Neuron (in vitro differentiated cells): ENCODE results near the gene PIEZO2.

ENCODE experiments used
- H2AFZ ChIP-seq: one replicate; pipeline ENCODE4 v1.6.1; 2013; ENCODE audit warnings: low read depth, mild to moderate bottlenecking, inconsistent platforms, low read length, moderate library complexity
- H3K27me3 ChIP-seq: one replicate; pipeline ENCODE4 v1.6.1; 2013; ENCODE audit warnings: low read length; ENCODE audit not compliant: insufficient read depth
- H3K36me3 ChIP-seq: one replicate; pipeline ENCODE4 v1.6.1; 2013; ENCODE audit warnings: low read length; ENCODE audit not compliant: insufficient read depth
- H3K4me1 ChIP-seq: one replicate; pipeline ENCODE4 v1.6.1; 2013; ENCODE audit warnings: low read length; ENCODE audit not compliant: insufficient read depth
- H3K4me3 ChIP-seq: 2 replicates; pipeline ENCODE4 v1.5.1; 2013; ENCODE audit warnings: mild to moderate bottlenecking, low read length, moderate library complexity
- H3K9me3 ChIP-seq: one replicate; pipeline ENCODE4 v1.6.1; 2013; ENCODE audit warnings: low read length

PIEZO2 gene

DNA sequence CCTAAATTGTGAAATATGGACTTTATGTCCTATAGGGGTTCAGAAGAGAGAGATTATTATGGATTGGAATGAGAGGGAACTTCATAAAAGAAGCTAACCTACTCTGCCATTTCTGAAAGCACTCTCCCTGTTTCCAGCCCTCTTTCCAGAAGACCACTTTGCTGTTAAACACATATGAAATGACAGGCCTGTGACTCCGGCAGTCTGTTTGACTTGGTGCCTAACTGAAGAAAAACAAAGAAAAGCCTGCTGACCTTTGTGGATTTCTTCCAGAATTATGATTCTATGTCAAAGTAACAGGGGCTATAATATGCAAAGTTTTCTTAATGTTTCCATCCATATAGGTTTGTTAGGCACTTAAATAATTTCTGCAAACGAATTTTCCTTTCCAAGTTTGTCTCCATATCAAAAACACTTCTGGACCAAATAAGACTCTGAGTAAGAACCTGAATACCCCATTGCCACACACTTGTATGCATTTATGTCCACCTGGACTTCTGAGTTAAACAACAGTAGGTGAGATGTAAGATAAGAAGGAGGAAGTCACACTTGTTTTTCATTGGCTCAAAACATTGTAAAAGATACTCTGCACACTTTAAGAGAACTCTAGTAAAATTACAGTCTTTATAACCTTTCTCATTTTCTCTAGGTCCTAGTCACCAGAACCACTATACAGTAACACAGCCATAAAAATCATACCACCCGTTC, 111.7 kb downstream of the PIEZO2 start:
- Histone ChIP-seq H3K9me3 (no peaks in the 10 kb centered on the region), H3K36me3 (no peaks in the 10 kb centered on the region), H3K4me1 (peaks cover 2% of the 10 kb centered on the region), H2AFZ (no peak overlapping the region), H3K4me3 (no peak overlapping the region), H3K27me3 (no peaks in the 10 kb centered on the region)

DNA sequence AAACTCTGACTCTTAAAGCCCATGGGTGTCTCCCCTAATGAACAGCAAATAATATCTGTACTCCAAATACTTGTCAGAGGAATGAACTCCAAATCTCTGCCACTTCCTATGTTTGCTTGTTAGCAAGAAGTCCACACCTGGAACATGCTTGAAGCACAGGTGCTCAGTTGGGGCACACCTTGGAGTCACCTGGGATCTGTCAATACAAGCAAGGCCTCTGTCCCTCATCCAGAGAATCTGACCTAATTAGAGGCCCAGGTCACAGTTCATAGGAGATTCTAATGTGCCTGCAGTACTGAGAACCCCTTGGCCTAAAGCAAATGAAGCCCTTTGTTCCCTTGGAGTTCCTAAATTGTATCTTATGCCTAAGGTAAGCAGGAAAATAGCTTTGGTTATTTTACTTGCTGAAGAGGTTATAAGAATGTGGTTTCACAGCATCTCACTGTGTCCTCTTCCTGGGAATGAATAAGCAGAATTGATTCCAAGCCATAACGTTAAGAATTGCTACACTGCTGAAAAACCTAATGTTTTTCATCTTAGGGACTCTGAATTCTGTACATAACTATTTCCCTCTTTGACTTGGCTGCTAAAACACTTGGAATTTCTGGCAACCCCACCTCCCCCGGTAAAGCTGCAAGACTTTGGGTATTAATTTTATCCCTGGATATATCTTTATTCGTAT, 113.4 kb downstream of the PIEZO2 start:
- H3K9me3 ChIP-seq, result no peaks in the 10 kb centered on the region
- no peak overlapping the region for H2AFZ ChIP-seq
- H3K4me1 ChIP-seq, result no peaks in the 10 kb centered on the region
- no peaks in the 10 kb centered on the region for H3K27me3 ChIP-seq
- H3K4me3 ChIP-seq, result no peak overlapping the region
- no peaks in the 10 kb centered on the region for H3K36me3 ChIP-seq

DNA sequence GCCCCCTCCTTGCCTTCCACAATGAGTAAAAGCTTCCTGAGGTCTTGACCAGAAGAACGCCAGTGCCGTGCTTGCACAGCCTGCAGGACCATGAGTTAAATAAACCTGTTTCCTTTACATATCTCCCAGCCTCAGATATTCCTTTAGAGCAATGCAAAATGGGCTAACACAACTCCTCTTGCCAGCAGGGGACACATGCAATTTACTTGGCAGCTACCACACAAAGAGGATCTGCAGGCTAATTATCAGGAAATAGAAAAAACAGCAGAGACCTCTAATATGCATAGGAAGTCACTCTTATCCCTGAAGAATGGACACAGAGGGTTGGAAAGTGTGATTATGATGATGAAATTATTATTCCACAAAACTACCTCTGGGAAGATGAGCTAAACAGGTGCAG, 114.0 kb downstream of the PIEZO2 start:
- H3K36me3 ChIP-seq, result no peaks in the 10 kb centered on the region
- no peaks in the 10 kb centered on the region for H3K9me3 ChIP-seq
- no peaks in the 10 kb centered on the region for H3K27me3 ChIP-seq
- H3K4me3 ChIP-seq, result no peak overlapping the region
- H3K4me1 ChIP-seq, result no peaks in the 10 kb centered on the region
- H2AFZ ChIP-seq, result no peak overlapping the region

DNA sequence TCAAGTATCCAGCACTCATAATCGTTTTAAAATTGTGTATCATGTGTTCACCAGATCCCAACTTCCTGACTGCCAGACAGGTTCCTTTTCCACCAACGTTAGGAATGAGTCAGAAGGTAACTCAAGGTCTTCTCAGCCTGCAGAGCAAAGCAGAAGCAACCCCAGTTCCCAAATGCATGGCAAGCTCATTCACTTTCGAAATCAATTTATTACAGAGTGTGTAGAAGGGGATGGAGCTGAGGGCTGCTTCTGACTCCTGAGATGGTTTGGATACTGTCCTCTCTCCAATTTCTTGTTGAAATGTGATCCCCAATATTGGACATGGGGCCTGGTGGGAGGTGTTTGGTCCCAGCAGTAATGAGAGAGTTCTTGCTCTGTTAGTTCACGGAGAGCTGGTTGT, 114.5 kb downstream of the PIEZO2 start:
- no peaks in the 10 kb centered on the region for H3K27me3 ChIP-seq
- H3K9me3 ChIP-seq, result no peaks in the 10 kb centered on the region
- no peaks in the 10 kb centered on the region for H3K36me3 ChIP-seq
- no peak overlapping the region for H3K4me3 ChIP-seq
- no peak overlapping the region for H2AFZ ChIP-seq
- no peaks in the 10 kb centered on the region for H3K4me1 ChIP-seq

DNA sequence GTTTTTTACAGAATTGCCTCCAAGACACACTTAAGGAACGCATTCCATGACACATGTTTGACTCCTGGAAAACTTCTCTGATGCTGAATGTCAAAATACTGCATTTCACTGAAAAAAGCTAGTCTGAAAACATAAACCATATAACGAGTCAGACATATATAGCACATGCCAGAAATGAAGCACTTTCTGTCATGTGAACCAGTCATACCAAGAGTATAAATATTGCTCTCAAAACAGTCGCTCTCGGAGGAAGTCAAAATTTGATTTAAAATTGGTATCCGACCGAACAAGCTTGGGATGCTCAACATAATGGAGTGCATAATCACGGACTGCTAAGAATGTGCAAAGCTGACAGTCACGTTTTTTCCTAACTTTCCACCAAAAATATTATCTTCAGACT, 115.9 kb downstream of the PIEZO2 start:
- no peaks in the 10 kb centered on the region for H3K27me3 ChIP-seq
- peaks cover 2% of the 10 kb centered on the region for H3K9me3 ChIP-seq

DNA sequence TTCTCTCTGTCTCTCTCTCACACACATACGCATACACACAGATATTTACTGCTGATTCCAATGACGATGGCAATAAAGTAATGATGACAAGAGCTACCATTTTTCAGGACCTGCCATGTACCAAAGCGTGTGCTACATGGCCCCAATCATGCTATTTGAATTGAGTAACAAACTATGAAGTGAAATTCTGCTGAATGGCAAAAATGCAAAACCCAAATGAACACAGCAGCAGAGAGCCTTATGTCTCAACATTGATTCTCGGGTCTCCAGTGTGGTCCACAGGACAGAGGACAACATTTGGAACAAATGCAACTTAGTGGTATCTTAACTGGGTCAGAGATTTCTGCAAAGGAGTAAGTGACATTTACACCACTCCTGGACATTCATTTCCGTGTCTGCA, 117.4 kb downstream of the PIEZO2 start:
- H3K36me3 ChIP-seq, result no peaks in the 10 kb centered on the region
- no peaks in the 10 kb centered on the region for H3K4me1 ChIP-seq
- H3K9me3 ChIP-seq, result peaks cover 2% of the 10 kb centered on the region
- H3K27me3 ChIP-seq, result no peaks in the 10 kb centered on the region
- no peak overlapping the region for H3K4me3 ChIP-seq
- H2AFZ ChIP-seq, result no peak overlapping the region

More for the DNA sequence above, 115.9 kb downstream of the PIEZO2 start:
- no peak overlapping the region for H2AFZ ChIP-seq
- H3K4me3 ChIP-seq, result no peak overlapping the region
- H3K4me1 ChIP-seq, result no peaks in the 10 kb centered on the region
- H3K36me3 ChIP-seq, result no peaks in the 10 kb centered on the region

DNA sequence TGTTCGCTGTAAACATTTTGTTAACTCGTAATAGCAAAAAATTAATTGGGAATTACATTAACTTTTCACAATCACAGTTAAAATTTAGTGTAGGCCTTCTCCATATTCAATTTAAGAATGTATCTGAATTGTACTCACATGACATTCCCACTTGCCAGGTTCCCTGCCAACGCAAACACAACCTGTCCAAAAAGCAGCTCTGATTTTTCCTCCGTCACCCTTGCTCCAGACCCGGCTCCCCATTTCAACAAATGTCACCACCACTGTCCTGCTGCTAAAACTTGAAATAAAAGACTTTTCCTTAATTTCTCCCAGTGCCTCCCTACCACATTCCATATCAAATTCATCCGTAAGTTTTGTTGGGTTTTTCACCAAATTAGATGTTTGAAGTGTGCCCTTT, 120.3 kb downstream of the PIEZO2 start:
- Histone ChIP-seq H3K4me3 (no peak overlapping the region), H3K4me1 (no peaks in the 10 kb centered on the region), H3K27me3 (no peaks in the 10 kb centered on the region), H3K36me3 (no peaks in the 10 kb centered on the region), H3K9me3 (peaks cover 2% of the 10 kb centered on the region), H2AFZ (no peak overlapping the region)

DNA sequence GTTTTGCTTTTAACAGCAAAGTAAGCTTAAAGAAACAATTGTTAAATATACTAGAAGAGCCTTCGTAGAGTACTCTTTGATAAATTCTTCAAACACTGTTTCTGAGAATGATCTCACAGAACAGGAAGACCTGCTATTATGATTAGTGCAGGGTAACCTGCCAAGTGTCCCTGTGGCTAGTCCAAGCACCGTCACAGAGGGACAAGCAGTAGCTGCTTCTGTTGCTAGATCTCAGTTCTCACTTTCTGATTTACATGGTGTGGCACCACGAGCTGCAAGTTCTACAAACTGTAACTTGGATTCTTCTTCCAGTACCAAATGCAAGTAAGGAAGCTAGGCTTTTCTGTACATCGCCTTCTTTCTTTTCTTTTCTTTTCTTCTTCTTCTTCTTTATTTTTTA, 121.5 kb downstream of the PIEZO2 start:
- Histone ChIP-seq H3K4me1 (no peaks in the 10 kb centered on the region), H2AFZ (no peak overlapping the region), H3K4me3 (no peak overlapping the region), H3K36me3 (no peaks in the 10 kb centered on the region), H3K27me3 (no peaks in the 10 kb centered on the region), H3K9me3 (peaks cover 2% of the 10 kb centered on the region)

DNA sequence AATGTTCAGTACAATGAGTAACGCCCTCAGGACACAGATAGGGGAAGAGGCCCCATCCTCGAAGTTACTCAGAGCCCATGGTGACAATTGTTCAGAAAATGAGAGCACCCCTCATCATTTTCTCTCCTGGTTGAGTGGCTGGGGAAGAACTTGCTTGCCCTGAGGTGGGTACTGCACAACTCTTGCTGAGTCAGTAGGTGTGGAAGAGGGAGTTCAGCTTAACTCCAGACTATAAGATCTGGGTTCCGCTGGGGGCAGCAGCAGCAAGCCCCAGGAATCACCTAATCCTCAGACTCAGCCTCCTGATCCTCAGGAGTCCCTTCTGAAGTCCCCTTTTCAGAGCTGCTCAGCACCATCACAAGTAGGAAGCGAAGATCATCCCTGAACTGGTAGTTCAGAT, 123.7 kb downstream of the PIEZO2 start:
- H3K9me3 ChIP-seq, result peaks cover 2% of the 10 kb centered on the region
- no peaks in the 10 kb centered on the region for H3K27me3 ChIP-seq
- H3K4me1 ChIP-seq, result no peaks in the 10 kb centered on the region
- H3K36me3 ChIP-seq, result no peaks in the 10 kb centered on the region
- no peak overlapping the region for H2AFZ ChIP-seq
- no peak overlapping the region for H3K4me3 ChIP-seq

DNA sequence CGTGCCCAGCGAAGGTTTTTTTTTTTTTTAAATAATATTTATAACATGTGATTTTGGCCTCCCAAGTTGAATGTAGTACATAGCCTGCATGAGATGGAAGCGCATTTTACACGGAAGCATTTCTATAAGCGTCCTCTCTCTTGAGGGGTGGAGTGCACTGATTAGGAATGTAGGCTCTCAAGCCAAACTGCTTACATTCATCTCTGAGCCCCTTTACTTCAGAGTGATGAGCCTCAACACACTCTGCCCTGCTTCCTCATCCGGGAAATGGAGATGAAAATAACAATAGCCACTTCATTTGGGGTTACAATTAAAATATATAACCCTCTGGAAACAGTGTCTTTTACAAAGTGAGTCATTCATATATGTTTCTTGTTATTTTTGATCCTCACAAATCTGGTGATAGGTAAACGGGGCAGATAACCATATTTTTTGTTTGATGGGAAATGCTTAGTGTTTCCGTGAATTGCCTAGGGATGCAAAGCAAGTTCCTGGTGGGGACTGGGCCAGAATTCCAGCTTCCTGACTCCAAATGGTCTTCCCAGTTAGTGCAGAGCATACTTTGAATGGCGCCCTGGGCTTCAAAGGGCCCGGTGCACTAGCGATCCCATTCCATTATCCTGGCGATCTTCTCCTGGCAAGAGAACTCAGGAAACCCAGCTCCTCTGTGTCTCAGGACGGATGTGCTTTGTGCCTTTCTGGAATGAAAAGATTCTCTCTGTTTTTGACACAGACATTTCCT, 124.3 kb downstream of the PIEZO2 start:
- Histone ChIP-seq H3K27me3 (no peaks in the 10 kb centered on the region), H3K4me3 (no peak overlapping the region), H3K4me1 (no peaks in the 10 kb centered on the region), H3K36me3 (no peaks in the 10 kb centered on the region), H3K9me3 (peaks cover 2% of the 10 kb centered on the region), H2AFZ (no peak overlapping the region)

DNA sequence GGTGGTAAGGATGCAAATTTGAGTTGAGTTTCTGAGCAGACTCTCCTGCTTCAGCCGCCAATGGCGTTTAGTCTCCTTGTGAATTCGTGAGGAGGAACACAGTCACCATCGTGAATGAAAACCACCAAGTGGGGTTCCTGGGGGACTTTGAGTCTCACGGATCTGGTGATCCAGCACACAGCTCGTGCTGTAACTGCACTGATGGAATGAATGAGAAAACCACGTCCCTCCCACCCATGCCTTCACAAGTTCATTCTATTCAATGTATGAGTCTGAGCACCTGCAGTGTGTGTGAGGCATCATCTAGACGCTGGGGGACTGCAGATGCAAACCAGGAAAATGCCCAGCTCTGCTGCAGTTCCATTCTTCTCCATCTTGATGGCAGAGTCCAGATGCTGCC, 127.9 kb downstream of the PIEZO2 start:
- H3K4me3 ChIP-seq, result no peak overlapping the region
- H3K9me3 ChIP-seq, result no peaks in the 10 kb centered on the region
- H3K27me3 ChIP-seq, result no peaks in the 10 kb centered on the region
- H2AFZ ChIP-seq, result no peak overlapping the region
- H3K36me3 ChIP-seq, result no peaks in the 10 kb centered on the region
- no peaks in the 10 kb centered on the region for H3K4me1 ChIP-seq

DNA sequence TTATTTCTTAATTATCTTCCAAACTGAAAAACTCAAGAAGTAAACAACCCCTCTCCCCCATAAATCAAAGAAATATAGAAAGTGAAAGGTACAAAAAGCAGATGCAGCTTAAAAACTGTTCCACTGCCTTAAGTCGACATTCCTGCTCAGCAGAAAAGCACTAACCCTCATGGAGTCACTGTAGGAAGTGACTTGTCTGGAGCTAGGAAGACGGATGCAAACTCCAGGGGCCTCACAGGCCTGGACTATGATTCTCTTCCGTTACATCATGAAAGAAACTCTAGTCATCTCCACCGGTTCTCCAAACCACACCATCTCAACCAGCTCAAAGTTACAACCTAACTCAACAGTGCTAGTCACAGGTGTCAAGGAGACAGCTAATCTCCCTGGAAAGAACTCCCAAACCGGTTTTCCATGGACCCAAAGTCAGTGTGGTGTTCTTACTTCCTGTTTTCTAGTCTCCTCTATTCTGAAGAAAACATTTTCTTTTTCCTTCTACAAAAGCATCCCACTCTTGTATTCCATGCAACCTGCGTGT, 128.4 kb downstream of the PIEZO2 start:
- H2AFZ ChIP-seq, result no peak overlapping the region
- H3K4me3 ChIP-seq, result no peak overlapping the region
- H3K4me1 ChIP-seq, result no peaks in the 10 kb centered on the region
- H3K36me3 ChIP-seq, result no peaks in the 10 kb centered on the region
- no peaks in the 10 kb centered on the region for H3K9me3 ChIP-seq
- H3K27me3 ChIP-seq, result no peaks in the 10 kb centered on the region

DNA sequence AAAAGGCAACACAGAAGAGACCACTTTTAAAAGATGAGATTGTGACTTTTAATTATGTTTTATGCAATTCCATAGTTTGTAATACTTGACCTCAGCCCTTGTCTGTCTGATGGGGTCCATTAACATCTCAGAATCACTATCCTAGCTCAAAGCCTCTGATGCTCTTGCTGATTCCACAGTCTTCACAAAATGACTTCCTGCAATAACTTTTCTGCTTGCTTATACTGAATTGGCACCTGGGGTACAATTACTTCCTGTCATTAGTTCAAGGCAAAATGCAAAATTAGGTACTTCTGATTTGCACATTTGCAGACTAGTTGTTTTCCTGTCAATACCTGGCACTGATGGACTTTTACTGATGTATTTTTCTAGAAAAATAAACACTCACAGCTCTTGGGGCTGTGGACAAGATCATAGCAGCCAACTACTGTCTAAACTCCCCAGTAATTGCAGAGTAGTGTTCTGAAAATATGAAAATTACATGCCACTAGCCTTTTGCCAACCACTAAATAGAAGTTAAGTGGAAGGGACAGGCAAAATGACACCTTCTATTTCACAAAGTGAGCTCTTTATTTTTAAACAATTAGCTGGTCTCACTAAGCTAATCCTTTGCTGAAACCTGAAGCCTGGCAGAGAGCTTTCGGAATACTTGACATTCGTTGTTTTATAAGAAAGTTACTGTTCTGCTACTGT, 129.1 kb downstream of the PIEZO2 start:
- Histone ChIP-seq H3K27me3 (no peaks in the 10 kb centered on the region), H3K4me3 (no peak overlapping the region), H2AFZ (no peak overlapping the region), H3K4me1 (no peaks in the 10 kb centered on the region), H3K9me3 (no peaks in the 10 kb centered on the region), H3K36me3 (no peaks in the 10 kb centered on the region)
